ENCODE measurements around the gene CREBL2. TPM values are rescaled to one million over a fixed set of nuclear protein-coding genes. Genes with fewer than 3 reads are reported as not detected.
"Not testable (repeated sequence)": the region's sequence is repeated elsewhere in the genome, so short reads cannot be mapped to it uniquely, and the experiment has no call there.

Gene CREBL2
- total and polyA plus RNA-seq, 10 of the 15 experiments (the other 5 are each of a cell fraction or from before 2014, with no cell fraction given): 4.6 to 19.1 (median 13.5) TPM

DNA sequence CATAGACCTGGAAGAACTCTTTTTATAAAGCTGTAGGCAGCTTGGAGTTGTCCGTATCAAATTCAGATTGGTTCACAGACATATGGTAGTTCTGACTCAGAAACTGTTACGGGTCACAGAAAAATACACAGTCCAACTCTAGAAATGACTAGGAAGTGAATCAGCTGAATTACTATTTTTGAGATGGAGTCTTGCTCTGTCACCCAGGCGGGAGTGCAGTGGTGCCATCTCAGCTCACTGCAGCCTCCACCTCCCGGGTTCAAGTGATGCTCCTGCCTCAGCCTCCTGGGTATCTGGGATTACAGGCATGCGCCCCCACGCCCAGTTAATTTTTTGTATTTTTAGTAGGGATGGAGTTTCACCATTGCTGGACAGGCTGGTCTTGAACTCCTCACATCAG lies 34.3 kb downstream of the CREBL2 start:
- H3K4me1 ChIP-seq (ENCODE audit: control insufficient read depth, insufficient read depth, low read length): peaks cover 20% of the 10 kb centered on the region
- RAD21 ChIA-PET (ENCODE audit: unreplicated experiment): interaction anchor here (0.7 to 3.0 kb wide), 28 partner anchors 9 to 288 kb away, joined by 3 to 32 read pairs (median 4); partner anchors contain the start of gene DUSP16
- intact Hi-C loops (cut with micrococcal nuclease; ENCODE audit: unreplicated experiment): loop anchor here (1.0 kb wide), 1 partner anchor 58 kb away; no protein-coding TSS in a partner anchor
- H3K9me3 ChIP-seq (replicated peaks; ENCODE audit: control insufficient read depth, insufficient read depth, low read length): peaks cover 32% of the 10 kb centered on the region
- H3K27me3 ChIP-seq (replicated peaks in 1 of 2; ENCODE audit: control insufficient read depth in 2 of 2, insufficient read depth in 2 of 2, low read length in 1 of 2); H3K36me3 ChIP-seq (ENCODE audit: control insufficient read depth in 2 of 2, insufficient read depth in 2 of 2, low read length in 1 of 2); BruUV-seq (replicated peaks); H3K79me2 ChIP-seq (ENCODE audit: control insufficient read depth, insufficient read depth, low read length); in situ Hi-C loops (cut with MboI); H4K20me1 ChIP-seq (ENCODE audit: control insufficient read depth, insufficient read depth); FAIRE-seq: not testable (repeated sequence)
- H3K27ac ChIP-seq (ENCODE audit: control insufficient read depth, insufficient read depth): peak overlapping the region; percentile 76
- ATAC-seq (peak; percentile 92), DNase-seq (ENCODE audit: low read depth, low spot score) (peak; percentile 79)
- POLR2A ChIA-PET: interaction anchor here (0.7 to 2.0 kb wide), 12 partner anchors 8 to 163 kb away, joined by 3 to 6 read pairs (median 3); no protein-coding TSS in a partner anchor
- H3K9ac ChIP-seq (ENCODE audit: control insufficient read depth, insufficient read depth, low read length): peak overlapping the region; percentile 46; the same call in 1 of the 2 replicates
- WGBS (ENCODE audit: insufficient coverage, insufficient replicate concordance, low lambda C conversion rate, missing lambda C conversion rate): under 1% methylated on average over 6 of the region's 6 CpGs
- H2AFZ ChIP-seq (ENCODE audit: control insufficient read depth, low read depth, low read length): peak overlapping the region; percentile 45; the same call in 1 of the 2 replicates
- H3K4me2 ChIP-seq (ENCODE audit: control insufficient read depth, insufficient read depth): peak overlapping the region; percentile 84
- H3K4me3 ChIP-seq: peak overlapping the region; percentile 14; the same call in 1 of the 2 replicates
- SMC1A ChIA-PET (ENCODE audit: uncharacterized antibody, unreplicated experiment): interaction anchor here (0.7 to 3.5 kb wide), 34 partner anchors 8 to 288 kb away, joined by 3 to 45 read pairs (median 5); partner anchors contain the start of genes CDKN1B and CREBL2
- CTCF ChIA-PET: interaction anchor here (0.7 to 7.7 kb wide), 28 partner anchors 9 to 280 kb away, joined by 3 to 79 read pairs (median 5); partner anchors contain the start of genes CREBL2 and DUSP16
- peak; percentile 77 for TF ChIP-seq YY1 (IDR thresholded peaks at IDR 0.05; ENCODE audit: low read depth, low read length)
- TF ChIP-seq BACH1 (IDR thresholded peaks at IDR 0.05; ENCODE audit: borderline replicate concordance): peak; percentile 87
- peak; percentile 13; the same call in 1 of the 2 replicates for TF ChIP-seq CBX5 (IDR thresholded peaks at IDR 0.05; ENCODE audit: low read depth)
- TF ChIP-seq ATF2 (IDR thresholded peaks at IDR 0.05; ENCODE audit: low read length): peak; percentile 83; the same call in 1 of the 2 replicates
- TF ChIP-seq, protein P1, sequence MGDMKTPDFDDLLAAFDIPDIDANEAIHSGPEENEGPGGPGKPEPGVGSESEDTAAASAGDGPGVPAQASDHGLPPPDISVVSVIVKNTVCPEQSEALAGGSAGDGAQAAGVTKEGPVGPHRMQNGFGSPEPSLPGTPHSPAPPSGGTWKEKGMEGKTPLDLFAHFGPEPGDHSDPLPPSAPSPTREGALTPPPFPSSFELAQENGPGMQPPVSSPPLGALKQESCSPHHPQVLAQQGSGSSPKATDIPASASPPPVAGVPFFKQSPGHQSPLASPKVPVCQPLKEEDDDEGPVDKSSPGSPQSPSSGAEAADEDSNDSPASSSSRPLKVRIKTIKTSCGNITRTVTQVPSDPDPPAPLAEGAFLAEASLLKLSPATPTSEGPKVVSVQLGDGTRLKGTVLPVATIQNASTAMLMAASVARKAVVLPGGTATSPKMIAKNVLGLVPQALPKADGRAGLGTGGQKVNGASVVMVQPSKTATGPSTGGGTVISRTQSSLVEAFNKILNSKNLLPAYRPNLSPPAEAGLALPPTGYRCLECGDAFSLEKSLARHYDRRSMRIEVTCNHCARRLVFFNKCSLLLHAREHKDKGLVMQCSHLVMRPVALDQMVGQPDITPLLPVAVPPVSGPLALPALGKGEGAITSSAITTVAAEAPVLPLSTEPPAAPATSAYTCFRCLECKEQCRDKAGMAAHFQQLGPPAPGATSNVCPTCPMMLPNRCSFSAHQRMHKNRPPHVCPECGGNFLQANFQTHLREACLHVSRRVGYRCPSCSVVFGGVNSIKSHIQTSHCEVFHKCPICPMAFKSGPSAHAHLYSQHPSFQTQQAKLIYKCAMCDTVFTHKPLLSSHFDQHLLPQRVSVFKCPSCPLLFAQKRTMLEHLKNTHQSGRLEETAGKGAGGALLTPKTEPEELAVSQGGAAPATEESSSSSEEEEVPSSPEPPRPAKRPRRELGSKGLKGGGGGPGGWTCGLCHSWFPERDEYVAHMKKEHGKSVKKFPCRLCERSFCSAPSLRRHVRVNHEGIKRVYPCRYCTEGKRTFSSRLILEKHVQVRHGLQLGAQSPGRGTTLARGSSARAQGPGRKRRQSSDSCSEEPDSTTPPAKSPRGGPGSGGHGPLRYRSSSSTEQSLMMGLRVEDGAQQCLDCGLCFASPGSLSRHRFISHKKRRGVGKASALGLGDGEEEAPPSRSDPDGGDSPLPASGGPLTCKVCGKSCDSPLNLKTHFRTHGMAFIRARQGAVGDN (IDR thresholded peaks at IDR 0.05): 0 out of 2 replicates have a peak, but pooled peaks have one; percentile 42
- 0 out of 2 replicates have a peak, but pooled peaks have one; percentile 36 for TF ChIP-seq TCF7 (IDR thresholded peaks at IDR 0.05; ENCODE audit: borderline replicate concordance)
- peak in 1 of 2 experiments; percentile 61; a peak in 1 of 4 replicates for TF ChIP-seq EP300 (IDR thresholded peaks at IDR 0.05; ENCODE audit: borderline replicate concordance in 1 of 2, control insufficient read depth in 1 of 2, low read depth in 2 of 2, low read length in 2 of 2)
- TF ChIP-seq CREM (IDR thresholded peaks at IDR 0.05; ENCODE audit: low read depth): peak; percentile 82
- 0 out of 2 replicates have a peak, but pooled peaks have one; percentile 32 for TF ChIP-seq TCF12 (IDR thresholded peaks at IDR 0.05; ENCODE audit: low read depth, low read length)
- peak; percentile 33; the same call in 1 of the 2 replicates for TF ChIP-seq GABPA (IDR thresholded peaks at IDR 0.05; ENCODE audit: low read depth)
- TF ChIP-seq NFIC (IDR thresholded peaks at IDR 0.05; ENCODE audit: low read depth, low read length): peak; percentile 84
- TF ChIP-seq NBN (IDR thresholded peaks at IDR 0.05): 0 out of 2 replicates have a peak, but pooled peaks have one; percentile 16
- 0 out of 2 replicates have a peak, but pooled peaks have one; percentile 37 for TF ChIP-seq TCF3 (IDR thresholded peaks at IDR 0.05; ENCODE audit: borderline replicate concordance, insufficient read depth, low read depth, low read length)
- 0 out of 2 replicates have a peak, but pooled peaks have one; percentile 4 for TF ChIP-seq SMARCA5 (IDR thresholded peaks at IDR 0.05)
- TF ChIP-seq DPF2 (IDR thresholded peaks at IDR 0.05): peak; percentile 88; the same call in 1 of the 2 replicates
- peak; percentile 79; the same call in 1 of the 2 replicates for TF ChIP-seq FOXM1 (IDR thresholded peaks at IDR 0.05; ENCODE audit: low read depth, low read length)
- peak in 1 of 2 experiments; percentile 58; a peak in 1 of 4 replicates for TF ChIP-seq ETV6 (conservative IDR thresholded peaks at IDR 0.05 in 1 of 2, IDR thresholded peaks at IDR 0.05 in 1 of 2; ENCODE audit: borderline replicate concordance in 1 of 2, low read depth in 1 of 2)
- peak; percentile 65; the same call in 1 of the 3 replicates for TF ChIP-seq POU2F2 (IDR thresholded peaks at IDR 0.05; ENCODE audit: borderline replicate concordance, low read depth, low read length)
- TF ChIP-seq JUNB (IDR thresholded peaks at IDR 0.05): peak; percentile 99

All from GM12878 (cell line).